GM18907 (cell line): ENCODE data around the gene TSC22D3.

Experiments used
- ATAC-seq: cut with Tn5 transposase; IDR thresholded peaks from one replicate; pipeline ENCODE4 v1.9.1; 2021; ENCODE audit warnings: mild to moderate bottlenecking, moderate library complexity; ENCODE audit not compliant: unreplicated experiment

TSC22D3 gene

GRCh38 chrX:107666931-107667330 is 108.7 kb downstream of the TSC22D3 start:
- no peak for ATAC-seq
